ENCODE data around the gene SNX25.
"Not testable (repeated sequence)": the region's sequence is repeated elsewhere in the genome, so short reads cannot be mapped to it uniquely, and the experiment has no call there.

Gene SNX25

DNA sequence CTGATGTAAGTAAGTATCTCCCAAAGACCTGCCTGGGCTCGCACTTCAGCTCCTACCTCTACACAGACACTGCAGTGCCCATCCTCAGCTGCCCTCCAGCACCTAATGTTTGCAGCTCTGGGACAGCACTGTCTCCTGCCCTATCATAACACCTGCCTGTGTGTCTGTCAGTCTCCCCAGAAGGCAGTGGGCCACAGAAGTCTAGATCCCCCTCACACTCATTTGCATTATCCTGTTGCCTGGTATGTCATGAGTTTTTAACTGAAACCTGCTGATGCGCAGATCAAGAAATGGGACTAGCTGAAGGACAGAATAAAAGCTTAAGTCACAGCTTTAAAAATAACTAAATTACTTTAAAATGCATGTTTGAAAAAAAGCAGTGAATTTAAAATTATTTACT lies 143.3 kb downstream of the SNX25 start:
- no peak for DNase-seq

- DNase-seq, result no peak
Observed at GRCh38 chr4:185357211-185357610, 147.8 kb downstream of the SNX25 start.

GRCh38 chr4:185357733-185358440 lies 148.5 kb downstream of the SNX25 start:
- DNase-seq, result no peak

GRCh38 chr4:185358514-185358913 lies 149.1 kb downstream of the SNX25 start:
- DNase-seq, result no peak

DNA sequence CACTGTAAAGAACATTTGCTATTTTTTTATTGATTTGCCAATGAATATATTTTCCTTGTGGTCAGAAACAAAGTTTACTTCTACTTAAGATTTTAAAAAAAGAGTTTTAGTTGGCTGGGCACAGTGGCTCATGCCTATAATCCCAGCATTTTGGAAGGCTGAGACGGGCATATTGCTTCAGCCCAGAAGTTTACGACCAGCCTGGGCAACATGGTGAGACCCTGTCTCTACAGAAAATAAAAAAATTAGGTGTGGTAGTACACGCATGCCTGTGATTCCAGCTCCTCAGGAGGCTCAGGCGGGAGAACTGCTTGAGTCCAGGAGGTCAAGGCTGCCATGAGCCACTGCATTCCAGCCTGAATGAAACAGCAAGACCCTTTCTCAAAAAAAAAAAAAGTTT lies 149.6 kb downstream of the SNX25 start:
- DNase-seq, result no peak

DNA sequence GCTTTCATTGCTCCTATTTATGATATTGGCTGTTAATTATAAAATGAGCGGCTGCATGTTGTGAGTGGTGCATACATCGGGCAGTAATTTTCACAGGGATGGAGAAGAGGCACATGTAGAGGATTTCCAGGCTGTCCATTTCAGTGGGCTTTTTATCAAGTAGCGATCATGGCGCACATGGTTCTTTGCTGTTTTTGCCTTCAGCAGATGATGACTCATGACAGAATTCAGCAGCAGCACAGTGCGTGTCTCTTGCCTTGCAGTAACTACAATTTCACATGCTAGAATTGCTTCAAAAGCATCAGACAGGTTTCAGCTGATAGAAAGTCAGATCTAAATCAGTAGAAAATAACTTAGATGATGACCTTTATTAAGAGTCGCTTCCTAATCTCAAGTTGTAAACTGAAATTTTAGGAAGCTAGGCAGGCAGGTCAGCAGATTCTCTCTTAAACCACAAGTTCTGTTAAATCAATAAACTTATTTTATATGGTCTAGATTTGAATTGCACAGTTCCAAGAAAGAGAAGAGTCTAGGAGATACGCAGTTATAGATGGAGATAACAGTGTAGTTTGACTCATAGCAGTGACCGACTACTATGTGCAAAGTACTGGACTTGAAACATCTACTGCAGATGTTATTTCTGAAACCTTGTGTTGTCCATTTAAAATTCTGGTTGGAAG lies 150.5 kb downstream of the SNX25 start:
- no peak for DNase-seq

GRCh38 chr4:185361872-185362271 lies 152.5 kb downstream of the SNX25 start:
- no peak for DNase-seq

DNA sequence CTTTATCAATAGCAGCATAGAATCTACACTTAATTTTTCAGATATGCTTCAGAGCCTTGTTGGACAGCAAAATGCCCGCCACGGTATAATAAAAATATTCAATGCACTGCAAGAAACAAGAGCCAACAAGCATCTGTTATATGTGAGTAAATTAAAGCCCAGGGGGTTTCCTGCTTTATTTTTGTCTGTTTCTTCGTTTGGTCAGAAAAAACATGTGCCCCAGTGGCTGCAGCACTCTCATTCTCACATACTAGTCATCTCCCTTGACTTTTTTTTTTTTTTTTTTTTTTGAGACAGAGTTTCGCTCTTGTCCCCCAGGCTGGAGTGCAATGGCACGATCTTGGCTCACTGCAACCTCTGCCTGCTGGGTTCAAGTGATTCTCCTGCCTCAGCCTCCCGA lies 153.2 kb downstream of the SNX25 start:
- not testable (repeated sequence) for DNase-seq

DNA sequence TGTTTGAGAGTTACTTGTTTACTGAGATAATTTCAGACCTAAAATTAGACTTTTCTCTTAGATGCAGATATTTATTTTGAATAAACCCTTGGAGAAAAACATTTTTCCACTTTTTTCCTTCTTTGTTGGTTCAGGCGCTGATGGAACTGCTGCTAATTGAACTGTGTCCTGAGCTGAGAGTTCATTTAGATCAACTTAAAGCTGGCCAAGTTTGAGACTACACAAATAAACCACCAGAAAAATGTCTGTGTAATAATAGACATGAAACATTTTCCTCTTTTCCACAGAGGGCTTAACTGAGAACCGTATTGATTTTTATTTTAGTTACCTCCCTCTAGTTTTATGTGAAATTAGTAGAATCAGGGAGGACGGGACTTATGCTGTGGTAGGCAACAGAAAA lies 153.9 kb downstream of the SNX25 start:
- no peak for DNase-seq

DNA sequence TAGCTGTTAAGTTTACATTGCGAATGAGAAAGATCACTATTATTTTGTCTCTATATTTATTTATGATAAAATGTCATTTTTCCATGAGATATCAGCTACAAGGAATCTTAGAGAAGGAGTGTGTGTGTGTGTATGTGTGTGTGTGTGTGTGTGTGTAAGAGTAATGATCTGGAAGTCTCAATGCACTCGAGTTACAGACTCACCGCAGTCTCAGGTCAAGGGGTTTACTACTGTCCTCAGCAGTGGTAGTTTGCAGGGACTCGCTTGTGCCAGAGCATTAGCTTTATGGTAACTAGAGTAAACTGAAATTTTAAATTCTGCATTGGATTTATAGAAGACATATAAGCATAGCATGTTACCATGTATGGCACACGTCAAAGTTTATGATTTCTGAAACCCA lies 155.5 kb downstream of the SNX25 start:
- DNase-seq, result no peak

GRCh38 chr4:185369731-185370130 lies 160.3 kb downstream of the SNX25 start:
- DNase-seq, result no peak

DNA sequence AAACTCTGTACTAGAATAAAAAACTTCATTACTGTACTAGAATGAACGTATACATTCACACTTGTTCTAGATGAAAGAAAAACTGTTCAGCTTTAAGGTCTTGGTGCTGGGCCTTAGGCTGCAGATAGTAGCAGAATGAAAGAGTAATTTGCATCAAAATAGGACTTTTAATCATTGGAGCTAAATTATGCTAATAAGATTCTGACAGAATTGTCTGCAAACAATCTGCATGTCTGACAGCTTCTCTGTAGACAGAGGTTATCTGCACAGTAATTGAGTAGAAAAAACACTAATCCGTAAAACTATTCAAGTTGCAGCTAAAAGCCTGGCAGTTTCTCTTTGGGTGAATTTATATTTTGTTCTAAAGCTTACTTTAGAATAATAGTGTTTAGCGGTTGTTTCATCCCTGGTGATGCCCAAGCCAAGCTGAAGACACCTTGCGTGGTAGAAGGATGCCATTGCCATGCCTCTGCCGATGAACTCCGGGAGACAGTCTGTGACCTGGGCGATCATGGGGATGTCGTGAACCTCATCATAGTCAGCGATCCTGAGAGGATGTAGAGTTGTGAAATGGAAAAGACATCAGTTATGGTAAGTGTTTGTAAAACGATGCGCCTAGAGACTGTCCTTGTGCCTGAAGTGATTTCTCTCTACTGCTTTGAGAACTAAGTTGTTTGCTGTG lies 161.0 kb downstream of the SNX25 start:
- DNase-seq, result no peak

DNA sequence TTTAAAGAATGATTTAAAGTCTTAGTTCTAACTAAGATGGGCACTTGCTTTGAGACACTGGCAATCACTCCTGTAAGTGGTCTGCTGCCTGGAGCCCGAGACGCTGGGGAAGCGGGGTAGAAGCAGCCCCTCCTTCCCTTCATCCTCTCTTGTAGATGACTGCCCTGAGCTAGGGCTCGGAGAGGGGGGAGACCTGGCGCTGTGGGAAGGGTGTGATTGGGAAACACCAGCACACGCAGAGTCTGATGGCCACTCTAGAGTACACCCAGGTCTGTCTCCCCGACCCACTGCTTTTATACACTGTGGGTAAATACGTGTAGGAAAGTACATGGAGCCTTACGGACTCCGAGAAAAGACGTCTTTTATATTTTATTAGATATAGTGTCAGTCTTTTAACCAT lies 162.3 kb downstream of the SNX25 start:
- DNase-seq, result no peak

- DNase-seq, result no peak
Observed at GRCh38 chr4:185374027-185374426, 164.6 kb downstream of the SNX25 start.

GRCh38 chr4:185374573-185374972 lies 165.2 kb downstream of the SNX25 start:
- DNase-seq, result no peak

DNA sequence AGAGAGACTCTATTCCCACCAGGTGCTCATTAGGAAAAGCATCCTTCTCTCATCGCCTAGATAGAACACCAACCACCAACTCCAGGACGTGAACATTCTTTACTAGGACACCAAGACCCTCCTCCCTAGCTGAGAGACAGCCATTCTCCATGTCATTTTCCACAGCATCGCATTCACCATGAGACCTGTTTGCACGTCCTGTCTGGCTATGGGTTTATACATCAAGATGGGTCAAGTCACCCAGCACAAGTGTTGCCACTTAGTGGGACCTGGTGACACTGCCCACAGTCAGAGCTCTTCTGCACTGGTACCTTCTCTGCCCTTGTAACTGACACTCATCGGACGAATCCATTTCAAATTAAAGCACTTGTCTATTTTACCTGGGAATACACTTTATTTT lies 168.9 kb downstream of the SNX25 start:
- no peak for DNase-seq

DNA sequence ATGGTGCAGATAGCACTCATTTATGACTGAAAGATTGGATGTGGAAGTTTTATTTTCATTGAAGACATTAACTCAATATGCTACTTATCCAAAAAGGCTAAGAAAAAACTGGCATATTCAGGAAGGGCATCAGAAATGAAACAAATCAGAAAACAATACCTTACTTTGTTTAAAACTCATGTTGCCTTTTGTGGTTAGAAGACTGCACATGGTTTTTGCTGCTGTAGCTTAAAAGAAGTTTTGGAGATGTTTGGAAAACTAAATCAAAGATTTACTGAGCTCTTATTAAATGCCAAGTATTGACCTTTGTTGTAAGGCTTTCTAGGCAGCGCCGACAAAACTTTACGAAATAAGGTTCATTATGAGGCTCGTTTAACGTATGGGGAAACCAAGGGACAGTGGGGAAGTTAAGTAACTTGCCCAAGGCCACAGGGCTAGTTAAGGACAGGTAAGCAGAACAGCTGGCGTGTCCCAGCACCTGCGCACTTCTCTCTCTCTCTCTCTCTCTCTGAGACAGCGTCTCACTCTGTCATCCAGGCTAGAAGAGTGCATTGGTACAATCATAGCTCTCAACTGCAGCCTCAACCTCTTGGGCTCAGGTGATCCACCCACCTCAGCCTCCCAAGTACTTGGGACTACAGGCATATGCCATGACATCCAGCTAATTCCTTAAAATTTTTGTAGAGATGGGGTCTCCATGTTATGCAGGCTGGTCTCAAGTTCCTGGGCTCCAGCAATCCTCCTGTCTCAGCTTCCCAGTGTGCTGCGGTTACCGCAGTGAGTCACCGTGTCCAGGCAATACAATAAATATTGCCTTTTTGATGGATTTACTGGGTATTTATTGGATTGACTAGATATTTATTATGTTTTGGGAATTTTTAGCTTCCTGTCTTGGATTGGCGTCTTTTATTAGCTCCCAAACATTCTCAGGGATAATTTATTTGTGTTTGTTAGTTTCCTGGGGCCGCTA lies 170.2 kb downstream of the SNX25 start:
- DNase-seq, result no peak

DNA sequence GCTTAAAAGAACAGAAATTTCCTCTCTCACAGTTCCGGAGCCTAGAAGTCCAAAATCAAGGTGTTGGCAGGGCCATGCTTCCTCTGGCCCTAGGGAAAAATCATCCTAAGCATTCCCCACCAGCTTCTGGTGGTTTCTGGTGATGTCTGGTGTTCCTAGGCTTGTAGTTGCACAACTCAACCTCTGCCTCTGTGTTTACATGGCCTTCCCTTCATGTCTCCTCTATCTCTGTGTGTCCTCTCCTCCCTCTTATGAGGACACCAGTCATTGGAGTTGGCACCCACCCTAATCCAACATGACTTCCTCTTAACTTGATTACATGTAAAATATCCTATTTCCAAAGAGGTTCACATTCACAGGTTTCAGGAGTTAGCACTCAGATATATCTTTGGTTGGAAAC lies 170.9 kb downstream of the SNX25 start:
- no peak for DNase-seq

DNA sequence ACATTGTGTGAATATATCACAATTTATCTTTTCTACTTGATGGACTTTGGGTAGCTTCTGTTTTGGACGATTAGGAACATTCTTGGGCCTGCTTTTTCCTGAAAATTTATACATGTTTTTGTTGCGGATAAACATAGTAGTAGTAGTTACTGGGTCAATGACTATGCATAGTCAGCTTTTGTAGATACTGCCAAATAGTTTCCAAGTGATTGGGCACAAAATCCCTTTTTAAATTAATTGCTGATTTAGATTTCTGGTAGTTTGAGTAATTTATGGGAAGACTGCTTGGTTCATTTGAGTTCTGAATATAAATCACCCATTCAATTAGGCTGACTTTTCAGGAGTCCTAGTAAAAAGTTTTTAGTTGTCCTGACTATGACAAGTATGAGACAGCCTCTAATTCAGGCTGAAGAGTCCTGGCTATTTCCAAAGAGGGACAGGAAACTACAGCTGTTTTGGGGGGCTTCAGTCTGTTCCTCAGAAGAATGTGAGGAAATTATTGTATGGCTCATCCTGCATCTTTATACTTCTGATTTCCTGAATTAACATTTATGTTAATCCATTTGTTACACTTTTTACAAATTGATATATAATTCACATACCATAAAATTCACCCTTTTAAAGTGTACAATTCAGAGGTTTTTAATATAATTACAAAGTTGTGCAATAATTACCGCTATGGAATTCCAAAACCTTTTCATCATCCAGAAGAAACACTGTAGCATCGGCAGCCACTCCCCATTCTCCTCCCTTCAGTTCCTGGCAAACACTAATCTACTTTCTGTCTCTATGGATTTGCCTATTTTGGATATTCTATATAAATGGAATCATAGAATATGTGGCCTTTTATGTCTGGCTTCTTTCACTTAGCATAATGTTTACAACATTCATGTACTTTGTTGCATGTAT lies 172.1 kb downstream of the SNX25 start:
- DNase-seq, result no peak

DNA sequence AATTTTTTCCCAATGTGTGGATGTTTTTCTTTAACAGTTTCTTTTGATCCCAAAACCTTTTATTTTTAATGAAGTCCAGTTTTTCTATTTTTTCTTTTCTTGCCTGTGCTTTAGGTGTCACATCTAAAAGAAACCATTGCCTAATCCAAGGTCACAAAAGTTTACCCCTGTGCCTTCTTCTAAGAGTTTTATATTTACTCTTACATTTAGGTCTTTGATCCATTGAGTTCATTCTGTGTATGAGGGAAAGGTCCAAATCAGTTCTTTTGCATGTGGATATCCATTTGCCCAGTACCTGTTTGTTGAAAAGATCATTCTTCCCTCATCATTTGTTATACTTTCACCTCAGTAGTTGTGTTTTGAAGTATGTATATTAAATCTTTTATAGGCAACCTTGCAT lies 173.4 kb downstream of the SNX25 start:
- no peak for DNase-seq

GRCh38 chr4:185383451-185383850 lies 174.1 kb downstream of the SNX25 start:
- DNase-seq, result no peak

GRCh38 chr4:185384061-185384460 lies 174.7 kb downstream of the SNX25 start:
- DNase-seq, result no peak
